Karpas-422 (cell line): Measurements from ENCODE around the gene PDLIM7. TPM values are rescaled to one million over a fixed set of nuclear protein-coding genes. Genes with fewer than 3 reads are reported as not detected.

Experiments used
- DNase-seq: peaks from one replicate; pipeline ENCODE4 v3.0.0-alpha.2; 2015
- H2AFZ ChIP-seq: fragments of 200-600 bp; sonication (generic); 2 replicates; pipeline ENCODE4 v1.6.1; 2014; ENCODE audit warnings: antibody characterized with exemption, low read length, mixed read lengths
- H3K27ac ChIP-seq: fragments of 200-600 bp; sonication (generic); 2 replicates; pipeline ENCODE4 v1.5.1; 2014; ENCODE audit warnings: mild to moderate bottlenecking, low read length, moderate library complexity
- H3K27me3 ChIP-seq: fragments of 200-600 bp; sonication (generic); 2 replicates; pipeline ENCODE4 v1.6.1; 2014; ENCODE audit warnings: low read length, mixed read lengths
- H3K36me3 ChIP-seq: fragments of 200-600 bp; sonication (generic); 2 replicates; pipeline ENCODE4 v1.6.1; 2014; ENCODE audit warnings: low read length, mixed read lengths; ENCODE audit not compliant: insufficient read depth
- H3K4me1 ChIP-seq: fragments of 200-600 bp; sonication (generic); 2 replicates; pipeline ENCODE4 v1.6.1; 2014; ENCODE audit warnings: mild to moderate bottlenecking, low read length, mixed read lengths
- H3K4me2 ChIP-seq: fragments of 200-600 bp; sonication (generic); 2 replicates; pipeline ENCODE4 v1.6.1; 2014; ENCODE audit warnings: low read length, low read depth, mild to moderate bottlenecking; ENCODE audit not compliant: poor library complexity, severe bottlenecking
- H3K4me3 ChIP-seq: fragments of 200-600 bp; sonication (generic); 2 replicates; pipeline ENCODE4 v1.5.1; 2014; ENCODE audit warnings: mild to moderate bottlenecking, antibody characterized with exemption, low read length, mixed read lengths
- H3K79me2 ChIP-seq: fragments of 200-600 bp; sonication (generic); 2 replicates; pipeline ENCODE4 v1.6.1; 2014; ENCODE audit warnings: mild to moderate bottlenecking, low read length, mixed read lengths
- H3K9ac ChIP-seq: fragments of 200-600 bp; sonication (generic); 2 replicates; pipeline ENCODE4 v1.6.0; 2014; ENCODE audit warnings: low read length
- H3K9me2 ChIP-seq: fragments of 200-600 bp; sonication (generic), shearing (Covaris generic); replicated peaks from 2 replicates; pipeline ENCODE4 v1.6.0; 2014; ENCODE audit warnings: mild to moderate bottlenecking, low read length, moderate library complexity; ENCODE audit not compliant: insufficient read depth
- H3K9me3 ChIP-seq: fragments of 300-700, 200-600 bp; sonication (generic); 2 replicates; pipeline ENCODE4 v1.6.1; 2014; ENCODE audit warnings: low read length, mixed read lengths
- H4K20me1 ChIP-seq: fragments of 200-600 bp; sonication (generic); 2 replicates; pipeline ENCODE4 v1.6.1; 2014; ENCODE audit warnings: mild to moderate bottlenecking, antibody characterized with exemption, low read length, low read depth; ENCODE audit not compliant: insufficient read depth
- total RNA-seq: library from RNA; depleted of rRNA; stranded (reverse); fragments of >200 nt; shearing (Covaris generic); gene quantifications from 2 replicates; pipeline ENCODE4 v1.2.3, GENCODE V29; 2014; ENCODE audit warnings: low replicate concordance

Gene PDLIM7
- total RNA-seq, 1 experiment from 2014 or later: 53.6 TPM

- no peaks in the 10 kb centered on the region for H3K27me3 ChIP-seq
- H3K9ac ChIP-seq: no peak overlapping the region
- no peak overlapping the region for H3K4me3 ChIP-seq
- no peak overlapping the region for H3K4me2 ChIP-seq
- H3K36me3 ChIP-seq: peaks cover 8% of the 10 kb centered on the region; the same call in 1 of the 2 replicates
- H3K27ac ChIP-seq: no peak overlapping the region
- H4K20me1 ChIP-seq: no peaks in the 10 kb centered on the region
- H3K79me2 ChIP-seq: 0 out of 2 replicates have a peak, but pooled peaks cover 1% of the 10 kb centered on the region
- DNase-seq: no peak
- no peaks in the 10 kb centered on the region for H3K9me2 ChIP-seq
- no peaks in the 10 kb centered on the region for H3K9me3 ChIP-seq
- H2AFZ ChIP-seq: no peak overlapping the region
- no peaks in the 10 kb centered on the region for H3K4me1 ChIP-seq
Measured at GRCh38 chr5:177528631-177529030, 31.2 kb upstream of the PDLIM7 start.

DNA sequence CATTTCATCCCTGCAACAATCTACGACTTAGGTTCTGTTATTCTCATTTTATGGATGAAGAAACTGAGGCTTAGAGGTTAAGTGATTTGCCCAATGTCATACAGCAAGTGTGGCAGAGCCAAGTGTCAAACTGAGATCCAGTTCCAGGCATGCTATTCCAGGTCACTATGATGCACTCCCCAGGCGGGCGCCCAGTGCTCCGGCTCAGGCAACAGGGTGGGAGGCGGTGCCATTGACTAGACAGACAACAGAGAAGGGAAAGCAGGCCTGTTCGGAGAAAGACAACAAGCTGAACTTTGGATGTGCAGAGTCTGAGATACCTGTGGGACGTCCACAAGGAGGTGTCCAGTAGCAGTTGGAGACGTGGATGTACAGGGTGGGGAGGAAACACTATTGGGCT lies 30.2 kb upstream of the PDLIM7 start:
- H3K36me3 ChIP-seq: peaks cover 8% of the 10 kb centered on the region; the same call in 1 of the 2 replicates

GRCh38 chr5:177526791-177527190 lies 29.4 kb upstream of the PDLIM7 start:
- no peak overlapping the region for H3K27ac ChIP-seq
- DNase-seq: no peak
- H3K9ac ChIP-seq: no peak overlapping the region
- no peaks in the 10 kb centered on the region for H3K79me2 ChIP-seq
- H4K20me1 ChIP-seq: no peaks in the 10 kb centered on the region
- no peak overlapping the region for H3K4me3 ChIP-seq
- H3K4me1 ChIP-seq: peaks cover 5% of the 10 kb centered on the region
- H3K9me3 ChIP-seq: no peaks in the 10 kb centered on the region
- no peaks in the 10 kb centered on the region for H3K9me2 ChIP-seq
- no peak overlapping the region for H3K4me2 ChIP-seq
- no peak overlapping the region for H2AFZ ChIP-seq
- no peaks in the 10 kb centered on the region for H3K27me3 ChIP-seq
- H3K36me3 ChIP-seq: peaks cover 4% of the 10 kb centered on the region; the same call in 1 of the 2 replicates

More for the DNA sequence above, 30.2 kb upstream of the PDLIM7 start:
- Histone ChIP-seq H3K27me3 (no peaks in the 10 kb centered on the region), H4K20me1 (no peaks in the 10 kb centered on the region), H3K4me2 (no peak overlapping the region), H3K4me1 (no peaks in the 10 kb centered on the region), H3K9me2 (no peaks in the 10 kb centered on the region), H3K27ac (no peak overlapping the region), H3K4me3 (no peak overlapping the region), H3K9me3 (no peaks in the 10 kb centered on the region), H2AFZ (no peak overlapping the region), H3K9ac (no peak overlapping the region), H3K79me2 (no peaks in the 10 kb centered on the region)
- DNase-seq: no peak

DNA sequence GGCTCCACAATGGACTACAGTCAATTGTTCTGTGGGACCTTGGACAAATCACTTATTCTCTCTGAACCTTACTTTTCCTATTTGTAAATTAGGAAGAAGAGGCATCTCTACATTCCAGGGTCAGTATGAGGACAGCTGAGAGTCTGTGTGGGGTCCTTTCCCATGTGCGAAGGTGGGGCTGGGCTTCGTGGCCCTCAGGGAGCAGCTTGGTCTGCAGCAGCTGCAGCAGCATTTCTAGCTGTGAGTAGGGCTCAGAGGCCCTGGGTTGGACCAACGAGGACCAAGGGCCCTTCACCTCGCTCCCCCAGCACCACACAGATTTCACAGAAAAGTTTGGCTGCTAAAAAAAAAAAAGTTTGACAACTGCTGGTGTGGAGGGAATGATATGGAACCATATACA lies 28.8 kb upstream of the PDLIM7 start:
- peaks cover 11% of the 10 kb centered on the region for H3K4me1 ChIP-seq
- no peaks in the 10 kb centered on the region for H4K20me1 ChIP-seq
- H3K27ac ChIP-seq: no peak overlapping the region
- H3K9ac ChIP-seq: no peak overlapping the region
- H3K9me2 ChIP-seq: no peaks in the 10 kb centered on the region
- H2AFZ ChIP-seq: no peak overlapping the region
- H3K27me3 ChIP-seq: no peaks in the 10 kb centered on the region
- peaks cover 4% of the 10 kb centered on the region; the same call in 1 of the 2 replicates for H3K36me3 ChIP-seq
- H3K4me3 ChIP-seq: no peak overlapping the region
- no peaks in the 10 kb centered on the region for H3K79me2 ChIP-seq
- H3K4me2 ChIP-seq: no peak overlapping the region
- no peaks in the 10 kb centered on the region for H3K9me3 ChIP-seq
- no peak for DNase-seq

GRCh38 chr5:177524941-177525655 lies 27.7 kb upstream of the PDLIM7 start:
- Histone ChIP-seq H3K27me3 (no peaks in the 10 kb centered on the region), H3K27ac (no peak overlapping the region), H4K20me1 (no peaks in the 10 kb centered on the region), H3K36me3 (0 out of 2 replicates have a peak, but pooled peaks cover 4% of the 10 kb centered on the region), H3K9me3 (no peaks in the 10 kb centered on the region), H3K4me2 (no peak overlapping the region), H3K4me1 (peaks cover 17% of the 10 kb centered on the region), H3K9ac (no peak overlapping the region), H3K9me2 (no peaks in the 10 kb centered on the region), H2AFZ (no peak overlapping the region), H3K79me2 (no peaks in the 10 kb centered on the region), H3K4me3 (no peak overlapping the region)
- no peak for DNase-seq

DNA sequence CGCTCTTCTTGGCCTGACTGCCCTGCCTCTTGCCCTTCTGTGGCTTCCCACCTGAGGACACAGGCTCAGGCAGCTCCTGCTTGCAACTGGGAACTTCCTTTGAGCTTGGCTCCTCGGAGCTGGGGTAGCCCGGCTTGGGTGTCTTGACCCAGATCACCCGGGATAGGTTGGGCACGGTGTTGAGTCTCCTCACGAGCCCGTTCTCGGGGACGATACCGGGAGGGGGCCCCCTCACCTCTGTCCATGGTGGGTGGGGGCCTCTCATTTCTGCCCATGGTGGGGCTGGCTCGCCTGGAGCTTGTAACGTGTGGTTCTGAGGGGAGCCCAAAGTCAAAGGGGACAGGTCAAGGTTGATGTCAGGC lies 27.1 kb upstream of the PDLIM7 start:
- no peak overlapping the region for H3K4me3 ChIP-seq
- H2AFZ ChIP-seq: no peak overlapping the region
- no peaks in the 10 kb centered on the region for H3K9me3 ChIP-seq
- no peak for DNase-seq
- no peak overlapping the region for H3K9ac ChIP-seq
- no peaks in the 10 kb centered on the region for H3K27me3 ChIP-seq
- no peaks in the 10 kb centered on the region for H4K20me1 ChIP-seq
- H3K36me3 ChIP-seq: 0 out of 2 replicates have a peak, but pooled peaks cover 4% of the 10 kb centered on the region
- no peak overlapping the region for H3K27ac ChIP-seq
- no peaks in the 10 kb centered on the region for H3K9me2 ChIP-seq
- peaks cover 3% of the 10 kb centered on the region for H3K79me2 ChIP-seq
- peaks cover 20% of the 10 kb centered on the region for H3K4me1 ChIP-seq
- no peak overlapping the region for H3K4me2 ChIP-seq

- no peak overlapping the region for H2AFZ ChIP-seq
- no peaks in the 10 kb centered on the region for H3K27me3 ChIP-seq
- DNase-seq: no peak
Measured at GRCh38 chr5:177523711-177524538, 26.5 kb upstream of the PDLIM7 start.

DNA sequence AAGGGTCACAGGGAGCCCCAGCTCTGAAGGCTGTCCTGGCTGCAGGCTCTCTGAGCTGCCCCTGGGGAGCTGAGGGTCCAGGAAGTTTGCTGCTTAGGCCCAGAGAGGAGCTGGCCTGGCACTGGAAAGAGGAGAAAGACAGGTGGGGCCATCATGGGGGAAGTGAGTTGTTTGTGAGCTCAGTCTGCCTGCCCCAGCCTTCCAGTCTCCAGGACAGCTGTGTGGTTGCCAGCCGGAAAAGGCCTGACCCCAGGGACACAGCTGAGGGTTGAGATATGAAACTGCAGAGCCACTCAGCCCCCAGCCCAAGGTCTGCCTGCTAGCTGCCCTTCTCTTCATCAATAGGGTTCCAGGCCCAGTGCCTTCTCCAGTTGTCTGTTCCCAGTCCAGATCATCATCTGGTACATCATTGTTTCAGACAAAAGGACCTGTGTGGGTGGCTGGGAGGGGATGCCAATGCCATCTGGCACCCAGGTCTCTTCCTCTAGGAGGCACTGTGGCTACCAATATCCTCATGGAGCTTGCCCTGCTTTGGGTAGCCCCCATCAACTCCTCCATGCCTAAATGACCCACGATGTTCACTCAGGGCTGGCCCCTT lies 23.6 kb upstream of the PDLIM7 start:
- DNase-seq: no peak
- H3K27me3 ChIP-seq: no peaks in the 10 kb centered on the region
- no peaks in the 10 kb centered on the region for H3K9me3 ChIP-seq
- H2AFZ ChIP-seq: no peak overlapping the region
- no peak overlapping the region; the same call in 1 of the 2 replicates for H3K9ac ChIP-seq
- H3K9me2 ChIP-seq: no peaks in the 10 kb centered on the region
- H3K4me3 ChIP-seq: no peak overlapping the region
- no peak overlapping the region for H3K4me2 ChIP-seq
- H3K79me2 ChIP-seq: peaks cover 18% of the 10 kb centered on the region
- H3K4me1 ChIP-seq: peaks cover 29% of the 10 kb centered on the region
- 0 out of 2 replicates have a peak, but pooled peaks cover 1% of the 10 kb centered on the region for H4K20me1 ChIP-seq
- peaks cover 5% of the 10 kb centered on the region; the same call in 1 of the 2 replicates for H3K36me3 ChIP-seq
- H3K27ac ChIP-seq: peak overlapping the region; percentile 26; the same call in 1 of the 2 replicates

More at GRCh38 chr5:177523711-177524538, 26.5 kb upstream of the PDLIM7 start:
- H3K9me3 ChIP-seq: no peaks in the 10 kb centered on the region
- H3K9me2 ChIP-seq: no peaks in the 10 kb centered on the region
- H3K36me3 ChIP-seq: 0 out of 2 replicates have a peak, but pooled peaks cover 4% of the 10 kb centered on the region
- H3K79me2 ChIP-seq: peaks cover 9% of the 10 kb centered on the region
- H3K4me3 ChIP-seq: no peak overlapping the region
- no peaks in the 10 kb centered on the region for H4K20me1 ChIP-seq
- H3K4me1 ChIP-seq: peaks cover 26% of the 10 kb centered on the region
- H3K4me2 ChIP-seq: no peak overlapping the region
- no peak overlapping the region for H3K27ac ChIP-seq
- H3K9ac ChIP-seq: no peak overlapping the region
